Esophagus squamous epithelium (tissue), 5 donors: Measurements from ENCODE around the gene PAK4. TPM values are rescaled to one million over a fixed set of nuclear protein-coding genes. Genes with fewer than 3 reads are reported as not detected.
A peak's percentile ranks its signal among the peaks of the same experiment; 100 is the strongest.

Experiments
- DNase-seq: peaks from one replicate; lab custom pipeline; 2025; lab: John Stamatoyannopoulos, UW
- H3K27ac ChIP-seq, 4 donors: fragments of 200-600 bp; sonication (generic); one replicate each; pipeline ENCODE4 v1.5.1; 2016 to 2019; ENCODE audit warnings: mild to moderate bottlenecking in 1 of 4
- H3K27me3 ChIP-seq, 4 donors: fragments of 200-600 bp; sonication (generic); 1 replicate in 3 of 4; 2 replicates in 1 of 4; pipeline versions ENCODE4 v1.5.1 to v1.6.0; 2017 to 2021; ENCODE audit warnings: antibody characterized with exemption in 1 of 4
- H3K36me3 ChIP-seq, 3 donors: fragments of 200-600 bp; sonication (generic); one replicate each; pipeline ENCODE4 v1.5.1; 2016 to 2019
- H3K4me1 ChIP-seq, 3 donors: fragments of 200-600 bp; sonication (generic); one replicate each; pipeline ENCODE4 v1.5.1; 2017 to 2019
- H3K4me3 ChIP-seq, 4 donors: fragments of 200-600 bp; sonication (generic); 1 replicate in 3 of 4; 2 replicates in 1 of 4; pipeline ENCODE4 v1.5.1; 2016 to 2019; ENCODE audit warnings: mild to moderate bottlenecking in 2 of 4, moderate library complexity in 1 of 4
- H3K9me3 ChIP-seq, 3 donors: fragments of 200-600 bp; sonication (generic); one replicate each; pipeline ENCODE4 v1.5.1; 2016 to 2019
- POLR2A ChIP-seq, 4 donors: fragments of 450-650 bp; IDR thresholded peaks; one replicate each; pipeline ENCODE4 v1.6.1; 2017; ENCODE audit warnings: antibody characterized with exemption in 4 of 4, mild to moderate bottlenecking in 4 of 4, moderate library complexity in 3 of 4
- WGBS, 2 donors: methylation state at CpG; one replicate each; pipeline ENCODE4 v1.1.5; 2018; 5-methylcytosine and 5-hydroxymethylcytosine counted together
- intact Hi-C: fragments of 100-400 bp; cut with DNase I; formaldehyde crosslinking; loops from one replicate; pipeline ENCODE4 v1.15.0; 2022
- total RNA-seq, 4 donors: library from RNA; depleted of rRNA; stranded (reverse); fragments of >200 nt; gene quantifications; one replicate each; pipeline ENCODE4 v1.1.0, GENCODE V29; 2016
- TF ChIP-seq, protein P1 (sequence below), 6 experiments: fragments of 450-650 bp in 4 of 6; fragments of 200-600 bp in 2 of 6; sonication (generic) in 2 of 6; IDR thresholded peaks; one replicate each; pipeline ENCODE4 v1.5.1; 2016 to 2019; ENCODE audit warnings: antibody characterized with exemption in 6 of 6, mild to moderate bottlenecking in 4 of 6, moderate library complexity in 4 of 6
- donor health status: DM: yes; HTN: yes; CAD: no.

Gene PAK4
- total RNA-seq, 4 donors from 2014 or later: 12.2 to 40.1 (median 18.3) TPM

DNA sequence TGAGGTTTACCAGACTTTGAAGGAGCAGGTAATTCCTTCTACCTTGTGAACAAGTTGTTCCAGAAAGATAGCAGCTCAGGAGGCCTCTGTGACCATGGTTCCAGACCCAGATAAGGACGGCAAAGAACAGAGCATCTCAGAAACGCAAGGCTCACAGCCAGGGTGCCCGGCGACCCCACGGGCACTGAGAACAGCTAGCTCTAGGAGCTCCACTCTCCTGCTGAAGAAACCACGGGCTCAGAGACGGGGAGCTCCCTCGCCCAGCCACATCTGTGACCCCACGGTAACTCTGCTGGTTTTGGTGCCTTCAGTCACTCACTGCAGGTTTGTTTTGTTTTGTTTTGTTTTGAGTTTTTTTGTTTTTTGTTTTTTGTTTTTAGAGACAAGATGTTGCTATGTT, 55.2 kb downstream of the PAK4 start:
- DNase-seq: no peak
- peaks cover 0 to 5% (median 0%) of the 10 kb centered on the region in 3 donors for H3K4me1 ChIP-seq
- no peaks in the 10 kb centered on the region for H3K27me3 ChIP-seq
- H3K36me3 ChIP-seq: peaks cover 17 to 57% (median 23%) of the 10 kb centered on the region in 3 donors
- WGBS, 2 donors: 76 to 100% methylated on average over 4 to 9 of the region's 9 CpGs
- H3K4me3 ChIP-seq: no peak overlapping the region
- TF ChIP-seq POLR2A (IDR thresholded peaks at IDR 0.05): no peak
- TF ChIP-seq, protein P1, sequence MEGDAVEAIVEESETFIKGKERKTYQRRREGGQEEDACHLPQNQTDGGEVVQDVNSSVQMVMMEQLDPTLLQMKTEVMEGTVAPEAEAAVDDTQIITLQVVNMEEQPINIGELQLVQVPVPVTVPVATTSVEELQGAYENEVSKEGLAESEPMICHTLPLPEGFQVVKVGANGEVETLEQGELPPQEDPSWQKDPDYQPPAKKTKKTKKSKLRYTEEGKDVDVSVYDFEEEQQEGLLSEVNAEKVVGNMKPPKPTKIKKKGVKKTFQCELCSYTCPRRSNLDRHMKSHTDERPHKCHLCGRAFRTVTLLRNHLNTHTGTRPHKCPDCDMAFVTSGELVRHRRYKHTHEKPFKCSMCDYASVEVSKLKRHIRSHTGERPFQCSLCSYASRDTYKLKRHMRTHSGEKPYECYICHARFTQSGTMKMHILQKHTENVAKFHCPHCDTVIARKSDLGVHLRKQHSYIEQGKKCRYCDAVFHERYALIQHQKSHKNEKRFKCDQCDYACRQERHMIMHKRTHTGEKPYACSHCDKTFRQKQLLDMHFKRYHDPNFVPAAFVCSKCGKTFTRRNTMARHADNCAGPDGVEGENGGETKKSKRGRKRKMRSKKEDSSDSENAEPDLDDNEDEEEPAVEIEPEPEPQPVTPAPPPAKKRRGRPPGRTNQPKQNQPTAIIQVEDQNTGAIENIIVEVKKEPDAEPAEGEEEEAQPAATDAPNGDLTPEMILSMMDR (IDR thresholded peaks at IDR 0.05): no peak
- no peaks in the 10 kb centered on the region for H3K9me3 ChIP-seq
- intact Hi-C loops: no loop called here
- H3K27ac ChIP-seq: no peak overlapping the region

DNA sequence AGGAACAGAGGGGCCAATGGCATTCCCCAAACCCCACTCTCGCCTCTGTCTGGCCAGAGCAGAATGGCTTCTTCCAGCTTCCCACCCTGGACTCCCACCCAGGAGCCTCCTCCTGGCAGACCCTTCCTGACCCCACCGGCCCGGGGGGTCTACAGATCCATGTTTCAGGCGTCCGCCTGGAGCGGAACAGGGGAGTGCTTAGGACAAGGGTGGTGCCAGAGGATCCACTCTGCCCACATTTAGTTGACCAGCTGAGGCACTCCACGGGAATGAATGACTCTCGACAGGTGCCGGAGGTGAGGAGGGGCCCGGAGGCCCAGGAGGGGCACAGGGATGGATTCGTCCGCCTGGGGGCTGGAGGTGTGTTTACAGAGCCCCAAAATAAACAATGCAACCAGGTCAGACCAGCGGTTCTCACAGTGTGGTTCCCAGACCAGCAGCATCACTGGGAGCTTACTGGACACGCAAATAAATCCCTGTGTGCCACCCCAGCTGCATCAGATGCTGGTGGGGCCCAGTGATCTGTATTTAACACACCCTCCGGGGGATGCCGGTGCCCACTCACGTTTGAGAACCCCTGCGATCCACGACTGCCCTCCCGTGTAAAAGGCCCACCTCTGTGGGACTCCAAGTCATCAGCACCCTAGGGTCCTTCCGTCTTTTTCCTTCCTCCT, 56.1 kb downstream of the PAK4 start:
- Histone ChIP-seq H3K27me3 (no peaks in the 10 kb centered on the region), H3K9me3 (no peaks in the 10 kb centered on the region), H3K4me3 (no peak overlapping the region), H3K27ac (peak overlapping the region in 1 of 4 donors; percentile 9), H3K36me3 (peaks cover 17 to 48% (median 23%) of the 10 kb centered on the region in 3 donors), H3K4me1 (peaks cover 0 to 5% (median 0%) of the 10 kb centered on the region in 3 donors)
- no peak for TF ChIP-seq POLR2A (IDR thresholded peaks at IDR 0.05)
- TF ChIP-seq, protein P1 (IDR thresholded peaks at IDR 0.05): no peak
- DNase-seq: no peak
- 60 to 75% methylated on average over 10 to 11 of the region's 21 CpGs for WGBS, 2 donors
- intact Hi-C loops: no loop called here

DNA sequence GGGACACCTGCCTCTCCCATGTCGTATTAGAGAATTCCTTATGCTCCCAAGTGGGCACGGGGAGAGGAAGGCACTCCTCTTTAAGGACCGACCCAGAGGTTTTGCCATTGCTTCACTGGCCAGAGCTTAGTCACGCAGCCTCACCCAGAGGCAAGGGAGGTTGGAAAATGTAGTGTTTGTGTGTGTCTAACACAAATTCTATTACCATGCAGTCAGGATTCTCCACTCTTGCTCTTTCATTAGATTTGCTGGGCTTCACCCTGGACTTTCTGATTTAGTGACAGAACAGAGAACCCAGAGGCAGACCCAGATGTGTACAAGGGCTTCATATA, 56.6 kb downstream of the PAK4 start:
- H3K27ac ChIP-seq: peak overlapping the region in 1 of 4 donors; percentile 9
- no peak for DNase-seq
- no peaks in the 10 kb centered on the region for H3K9me3 ChIP-seq
- no peak for TF ChIP-seq POLR2A (IDR thresholded peaks at IDR 0.05)
- TF ChIP-seq, protein P1 (IDR thresholded peaks at IDR 0.05): no peak
- peaks cover 17 to 43% (median 22%) of the 10 kb centered on the region in 3 donors for H3K36me3 ChIP-seq
- H3K4me3 ChIP-seq: no peak overlapping the region
- intact Hi-C loops: no loop called here
- H3K27me3 ChIP-seq: no peaks in the 10 kb centered on the region
- WGBS, 2 donors: 46 to 54% methylated on average over 4 of the region's 4 CpGs
- H3K4me1 ChIP-seq: peaks cover 0 to 8% (median 0%) of the 10 kb centered on the region in 3 donors

DNA sequence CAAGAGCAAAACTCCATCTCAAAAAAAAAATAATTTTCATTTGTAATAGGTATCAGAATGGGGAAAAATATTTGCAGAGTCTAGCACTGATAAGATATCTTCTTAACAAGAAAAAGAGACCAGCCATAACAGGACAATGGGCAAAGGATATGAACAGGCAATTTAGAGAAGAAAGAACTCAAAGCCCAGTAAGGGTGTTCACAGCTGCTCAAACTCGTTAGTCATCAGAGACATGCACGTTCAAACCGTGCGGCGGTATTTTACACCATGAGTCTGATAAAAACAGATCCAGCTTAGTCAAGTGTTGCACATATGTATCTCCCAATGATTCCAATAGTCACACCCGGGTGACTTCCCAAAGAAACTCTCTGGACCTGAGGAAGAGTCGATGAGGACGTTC, 57.5 kb downstream of the PAK4 start:
- intact Hi-C loops: no loop called here
- Histone ChIP-seq H3K9me3 (no peaks in the 10 kb centered on the region), H3K36me3 (peaks cover 7 to 34% (median 13%) of the 10 kb centered on the region in 3 donors), H3K27ac (peak overlapping the region in 1 of 4 donors; percentile 20), H3K27me3 (peaks cover 0 to 9% (median 0%) of the 10 kb centered on the region in 4 donors), H3K4me3 (no peak overlapping the region), H3K4me1 (peaks cover 0 to 14% (median 0%) of the 10 kb centered on the region in 3 donors)
- no peak for TF ChIP-seq POLR2A (IDR thresholded peaks at IDR 0.05)
- TF ChIP-seq, protein P1 (IDR thresholded peaks at IDR 0.05): no peak
- WGBS, 2 donors: 43 to 82% methylated on average over 8 of the region's 8 CpGs
- no peak for DNase-seq

DNA sequence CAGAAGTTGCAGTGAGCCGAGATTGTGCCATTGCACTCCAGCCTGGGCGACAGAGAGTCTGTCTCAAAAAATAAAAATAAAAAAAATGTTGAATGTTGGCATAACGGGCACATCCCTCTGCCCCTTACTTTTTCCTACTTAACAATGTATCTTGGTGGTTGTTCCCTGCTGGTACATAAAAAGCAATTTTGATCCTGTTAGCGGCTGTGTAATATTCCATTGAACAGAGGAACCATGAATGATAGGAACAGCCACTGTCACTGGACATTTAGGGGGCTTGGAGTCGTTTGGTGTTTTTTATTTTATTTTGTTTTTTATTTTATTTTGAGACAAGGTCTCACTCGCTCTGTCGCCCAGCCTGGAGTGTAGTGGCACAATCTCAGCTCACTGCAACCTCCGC, 60.8 kb downstream of the PAK4 start:
- 87 to 89% methylated on average over 8 of the region's 8 CpGs for WGBS, 2 donors
- Histone ChIP-seq H3K27me3 (peaks cover 0 to 21% (median 0%) of the 10 kb centered on the region in 4 donors), H3K4me3 (no peak overlapping the region), H3K36me3 (peaks cover 0 to under 1% (median 0%) of the 10 kb centered on the region in 3 donors), H3K27ac (no peak overlapping the region), H3K9me3 (no peaks in the 10 kb centered on the region), H3K4me1 (peaks cover 0 to 8% (median 0%) of the 10 kb centered on the region in 3 donors)
- intact Hi-C loops: loop anchor here (5.0 kb wide), 1 partner anchor 64 kb away; no protein-coding TSS in a partner anchor
- no peak for DNase-seq
- TF ChIP-seq, protein P1 (IDR thresholded peaks at IDR 0.05): no peak
- no peak for TF ChIP-seq POLR2A (IDR thresholded peaks at IDR 0.05)
